Spleen (tissue), 11 donors: ENCODE results near the gene CFLAR. TPM values are rescaled to one million over a fixed set of nuclear protein-coding genes. Genes with fewer than 3 reads are reported as not detected.

Experiments used
- DNase-seq: peaks from one replicate; pipeline ENCODE4 v3.0.0-alpha.2; 2020
- H3K27ac ChIP-seq, 8 donors: fragments of 200-600 bp; sonication (generic) in 7 of 8; 1 replicate in 4 of 8; 2 replicates in 4 of 8; pipeline versions ENCODE4 v1.5.0 to v1.8.0; 2016 to 2021; ENCODE audit warnings: inconsistent platforms in 4 of 8, mild to moderate bottlenecking in 4 of 8, moderate library complexity in 1 of 8
- H3K27me3 ChIP-seq, 7 donors: fragments of 200-600 bp; sonication (generic) in 6 of 7; replicated peaks in 1 of 7; 1 replicate in 4 of 7; 2 replicates in 3 of 7; pipeline versions ENCODE4 v1.5.0 to v1.8.0; 2016 to 2021; ENCODE audit warnings: inconsistent platforms in 3 of 7, mild to moderate bottlenecking in 1 of 7
- H3K36me3 ChIP-seq, 6 donors: fragments of 200-600 bp; sonication (generic) in 5 of 6; 1 replicate in 4 of 6; 2 replicates in 2 of 6; pipeline versions ENCODE4 v1.5.0 to v1.8.0; 2016 to 2021; ENCODE audit warnings: inconsistent platforms in 2 of 6
- H3K4me1 ChIP-seq, 6 donors: fragments of 200-600 bp; sonication (generic) in 5 of 6; 1 replicate in 3 of 6; 2 replicates in 3 of 6; pipeline versions ENCODE4 v1.5.0 to v1.8.0; 2016 to 2021; ENCODE audit warnings: inconsistent platforms in 3 of 6
- H3K4me3 ChIP-seq, 8 donors: fragments of 200-600 bp; sonication (generic) in 7 of 8; 1 replicate in 4 of 8; 2 replicates in 4 of 8; pipeline versions ENCODE4 v1.5.0 to v1.8.0; 2016 to 2021; ENCODE audit warnings: inconsistent platforms in 4 of 8, mild to moderate bottlenecking in 4 of 8, moderate library complexity in 2 of 8
- H3K9me3 ChIP-seq, 8 donors: fragments of 200-600 bp; sonication (generic) in 7 of 8; 1 replicate in 4 of 8; 2 replicates in 4 of 8; pipeline versions ENCODE4 v1.5.0 to v1.8.0; 2016 to 2021; ENCODE audit warnings: inconsistent platforms in 4 of 8
- CTCF ChIP-seq, 11 experiments: fragments of 200-600 bp in 7 of 11; fragments of 450-650 bp in 4 of 11; sonication (generic) in 4 of 11; IDR thresholded peaks in 8 of 11; conservative IDR thresholded peaks in 3 of 11; 1 replicate in 7 of 11; 2 replicates in 4 of 11; pipeline versions ENCODE4 v1.4.0 to v1.8.0; 2016 to 2021; ENCODE audit warnings: antibody characterized with exemption in 11 of 11, inconsistent platforms in 4 of 11, mild to moderate bottlenecking in 1 of 11
- POLR2A ChIP-seq, 3 donors: fragments of 450-650 bp; IDR thresholded peaks; one replicate each; pipeline ENCODE4 v1.5.1; 2017; ENCODE audit warnings: antibody characterized with exemption in 3 of 3, mild to moderate bottlenecking in 1 of 3
- POLR2AphosphoS5 ChIP-seq, 3 donors: sonication (generic); formaldehyde crosslinking; IDR thresholded peaks; one replicate each; pipeline ENCODE4 v1.5.1; 2017; ENCODE audit warnings: antibody characterized with exemption in 3 of 3
- WGBS, 5 donors: extraction: QIAGEN DNeasy Blood & Tissue Kit in 3 of 5; methylation state at CpG; one replicate each; pipeline versions ENCODE4 v1.1.5 to v1.1.7; 2013 to 2018; 5-methylcytosine and 5-hydroxymethylcytosine counted together
- intact Hi-C: fragments of 100-400 bp; cut with DNase I; formaldehyde crosslinking; loops from one replicate; pipeline ENCODE4 v1.15.0; 2023; ENCODE audit warnings: low total_unique reads
- polyA plus RNA-seq, 3 donors: library from polyadenylated mRNA; stranded (reverse); fragments of 200-250 nt; gene quantifications; one replicate each; pipeline ENCODE4 v1.2.1, GENCODE V29; 2013
- total RNA-seq, 7 donors: library from RNA; depleted of rRNA in 3 of 7; stranded (reverse); fragments of >200 nt in 3 of 7; fragmentation: NEBNext Ultra II Directional in 4 of 7; extraction: Animal tissue kit (Norgen Biotek cat#: 25700) in 4 of 7; gene quantifications; one replicate each; pipeline versions ENCODE4 v1.1.0 to v1.2.1, GENCODE V29; 2016 to 2021
- donor health status: healthy with polysubstance abuse.
- donor health status: DM: no; HTN: no; CAD: no; lungs with moderate emphysema.
- donor health status: DM: no; HTN: no; CAD: no.
- donor health status: Bipolar disorder and iron deficiency.
- donor health status: healthy.
- donor health status: DM: no; HTN: no; CAD: no.
- donor health status: DM: yes; HTN: yes; CAD: no.

The CFLAR gene
- total and polyA plus RNA-seq, 10 donors: 64.0 to 511 (median 360) TPM

- 85 to 94% (median 88%) methylated on average over 3 of the region's 3 CpGs for WGBS, 5 donors
- Histone ChIP-seq H3K27ac (peak overlapping the region in 4 of 8 donors; percentile 73 to 88 (median 82)), H3K36me3 (peaks cover 0 to 89% (median 43%) of the 10 kb centered on the region in 6 donors), H3K9me3 (no peaks in the 10 kb centered on the region), H3K27me3 (no peaks in the 10 kb centered on the region), H3K4me1 (peaks cover 30 to 72% (median 55%) of the 10 kb centered on the region in 6 donors), H3K4me3 (no peak overlapping the region)
- TF ChIP-seq POLR2AphosphoS5 (IDR thresholded peaks at IDR 0.05) (no peak), CTCF (IDR thresholded peaks at IDR 0.05 in 8 of 11, conservative IDR thresholded peaks at IDR 0.05 in 3 of 11) (no peak), POLR2A (IDR thresholded peaks at IDR 0.05) (no peak)
- no peak for DNase-seq
- intact Hi-C loops: no loop called here
Observed at GRCh38 chr2:201196003-201196402, 80.0 kb downstream of the CFLAR start.

GRCh38 chr2:201196803-201197202, 80.8 kb downstream of the CFLAR start:
- TF ChIP-seq POLR2AphosphoS5 (IDR thresholded peaks at IDR 0.05) (no peak), CTCF (IDR thresholded peaks at IDR 0.05 in 8 of 11, conservative IDR thresholded peaks at IDR 0.05 in 3 of 11) (no peak), POLR2A (IDR thresholded peaks at IDR 0.05) (no peak)
- WGBS, 5 donors: 90 to 98% (median 96%) methylated on average over 1 of the region's 1 CpG

GRCh38 chr2:201197781-201198180, 81.8 kb downstream of the CFLAR start:
- peaks cover 12 to 62% (median 40%) of the 10 kb centered on the region in 6 donors for H3K4me1 ChIP-seq
- no peaks in the 10 kb centered on the region for H3K27me3 ChIP-seq
- H3K36me3 ChIP-seq: peaks cover 0 to 100% (median 51%) of the 10 kb centered on the region in 6 donors
- H3K4me3 ChIP-seq: no peak overlapping the region
- TF ChIP-seq POLR2AphosphoS5 (IDR thresholded peaks at IDR 0.05) (no peak), POLR2A (IDR thresholded peaks at IDR 0.05) (no peak), CTCF (IDR thresholded peaks at IDR 0.05 in 8 of 11, conservative IDR thresholded peaks at IDR 0.05 in 3 of 11) (no peak)
- WGBS, 5 donors: 45 to 66% (median 58%) methylated on average over 4 of the region's 4 CpGs
- intact Hi-C loops: no loop called here
- DNase-seq: no peak
- H3K27ac ChIP-seq: peak overlapping the region in 3 of 8 donors; percentile 2 to 31 (median 13)
- no peaks in the 10 kb centered on the region for H3K9me3 ChIP-seq

More at GRCh38 chr2:201196803-201197202, 80.8 kb downstream of the CFLAR start:
- H3K9me3 ChIP-seq: no peaks in the 10 kb centered on the region
- DNase-seq: no peak
- intact Hi-C loops: no loop called here
- H3K27ac ChIP-seq: peak overlapping the region in 2 of 8 donors; percentile 81 to 88
- H3K27me3 ChIP-seq: no peaks in the 10 kb centered on the region
- H3K4me1 ChIP-seq: peaks cover 22 to 64% (median 47%) of the 10 kb centered on the region in 6 donors
- H3K36me3 ChIP-seq: peaks cover 0 to 97% (median 47%) of the 10 kb centered on the region in 6 donors
- H3K4me3 ChIP-seq: no peak overlapping the region

- Histone ChIP-seq H3K4me1 (peaks cover 4 to 62% (median 33%) of the 10 kb centered on the region in 6 donors), H3K36me3 (peaks cover 0 to 99% (median 50%) of the 10 kb centered on the region in 6 donors), H3K4me3 (no peak overlapping the region), H3K27ac (no peak overlapping the region), H3K9me3 (no peaks in the 10 kb centered on the region), H3K27me3 (no peaks in the 10 kb centered on the region)
- DNase-seq: no peak
- TF ChIP-seq POLR2AphosphoS5 (IDR thresholded peaks at IDR 0.05) (no peak), CTCF (IDR thresholded peaks at IDR 0.05 in 8 of 11, conservative IDR thresholded peaks at IDR 0.05 in 3 of 11) (no peak), POLR2A (IDR thresholded peaks at IDR 0.05) (no peak)
- 83 to 92% (median 86%) methylated on average over 5 of the region's 5 CpGs for WGBS, 5 donors
- intact Hi-C loops: no loop called here
Observed at GRCh38 chr2:201199847-201200246, 83.9 kb downstream of the CFLAR start.
